Measurements from ENCODE around the gene SUCLA2.

GRCh38 chr13:48042894-48043293 is 41.8 kb upstream of the SUCLA2 start:
- TF ChIP-seq CTCF (optimal IDR thresholded peaks at IDR 0.05 in 1 of 3, IDR thresholded peaks at IDR 0.05 in 1 of 3, conservative IDR thresholded peaks at IDR 0.05 in 1 of 3; ENCODE audit: extremely low read depth in 1 of 3, insufficient read depth in 2 of 3, low read length in 3 of 3) = no peak
- TF ChIP-seq EZH2 (IDR thresholded peaks at IDR 0.05; ENCODE audit: low read length) = no peak

All from keratinocyte (primary cell).